H9 (cell line): ENCODE measurements around the gene AP1G2. TPM values are rescaled to one million over a fixed set of nuclear protein-coding genes. Genes with fewer than 3 reads are reported as not detected.

Source experiments
- DNase-seq: peaks from one replicate; pipeline ENCODE4 v3.0.0-alpha.2; 2017
- H2AFZ ChIP-seq: one replicate; pipeline ENCODE4 v1.6.1; 2013; ENCODE audit warnings: mild to moderate bottlenecking, low read length, control low read depth, moderate library complexity
- H2AK5ac ChIP-seq: 2 replicates; pipeline ENCODE4 v1.6.1; 2013; ENCODE audit warnings: low read length, control low read depth, mixed read lengths; ENCODE audit not compliant: insufficient read length
- H2BK120ac ChIP-seq: one replicate; pipeline ENCODE4 v1.6.1; 2013; ENCODE audit warnings: low read depth, mild to moderate bottlenecking, low read length, control low read depth, inconsistent platforms; ENCODE audit not compliant: poor library complexity, severe bottlenecking
- H2BK12ac ChIP-seq: 2 replicates; pipeline ENCODE4 v1.6.1; 2013; ENCODE audit warnings: low read length, control low read depth, mixed read lengths, low read depth; ENCODE audit not compliant: insufficient read length
- H2BK15ac ChIP-seq: 2 replicates; pipeline ENCODE4 v1.6.1; 2013; ENCODE audit warnings: low read depth, low read length, control low read depth
- H2BK20ac ChIP-seq: one replicate; pipeline ENCODE4 v1.6.1; 2013; ENCODE audit warnings: low read depth, mild to moderate bottlenecking, low read length, control low read depth, inconsistent platforms; ENCODE audit not compliant: poor library complexity, severe bottlenecking
- H2BK5ac ChIP-seq: 2 replicates; pipeline ENCODE4 v1.6.1; 2013; ENCODE audit warnings: low read length, control low read depth, mixed read lengths; ENCODE audit not compliant: insufficient read length
- H3K14ac ChIP-seq: 2 replicates; pipeline ENCODE4 v1.6.1; 2013; ENCODE audit warnings: low read length, control low read depth; ENCODE audit not compliant: insufficient read depth
- H3K18ac ChIP-seq: 2 replicates; pipeline ENCODE4 v1.6.1; 2013; ENCODE audit warnings: low read depth, mild to moderate bottlenecking, mixed read lengths, low read length, control low read depth; ENCODE audit not compliant: insufficient read length
- H3K23ac ChIP-seq: 2 replicates; pipeline ENCODE4 v1.6.1; 2013; ENCODE audit warnings: low read length, control low read depth, mixed read lengths, low read depth; ENCODE audit not compliant: insufficient read length
- H3K23me2 ChIP-seq: 2 replicates; pipeline ENCODE4 v1.6.1; 2013; ENCODE audit warnings: low read depth, mild to moderate bottlenecking, mixed read lengths, low read length, control low read depth; ENCODE audit not compliant: insufficient read length, poor library complexity, severe bottlenecking
- H3K27ac ChIP-seq: 2 replicates; pipeline ENCODE4 v1.5.1; 2013; ENCODE audit warnings: low read length, control low read depth, mixed read lengths, low read depth; ENCODE audit not compliant: insufficient read length
- H3K27me3 ChIP-seq: 2 replicates; pipeline ENCODE4 v1.6.1; 2013; ENCODE audit warnings: low read length, control low read depth, inconsistent platforms; ENCODE audit not compliant: insufficient read depth
- H3K4ac ChIP-seq: 2 replicates; pipeline ENCODE4 v1.6.1; 2013; ENCODE audit warnings: low read depth, mild to moderate bottlenecking, control low read depth, inconsistent platforms, low read length, moderate library complexity
- H3K4me1 ChIP-seq: 2 replicates; pipeline ENCODE4 v1.6.1; 2013; ENCODE audit warnings: low read length, control low read depth, inconsistent platforms; ENCODE audit not compliant: insufficient read depth
- H3K4me2 ChIP-seq: 2 replicates; pipeline ENCODE4 v1.6.1; 2013; ENCODE audit warnings: low read length, control low read depth, mixed read lengths; ENCODE audit not compliant: insufficient read length, insufficient read depth
- H3K56ac ChIP-seq: 2 replicates; pipeline ENCODE4 v1.6.1; 2013; ENCODE audit warnings: low read depth, mild to moderate bottlenecking, mixed read lengths, low read length, control low read depth; ENCODE audit not compliant: insufficient read length
- H3K79me1 ChIP-seq: 2 replicates; pipeline ENCODE4 v1.6.1; 2013; ENCODE audit warnings: low read depth, mild to moderate bottlenecking, moderate library complexity, low read length, control low read depth, inconsistent platforms; ENCODE audit not compliant: insufficient read depth, poor library complexity, severe bottlenecking
- H3K79me2 ChIP-seq: 2 replicates; pipeline ENCODE4 v1.6.1; 2013; ENCODE audit warnings: low read length, control low read depth, inconsistent platforms; ENCODE audit not compliant: insufficient read depth
- H3K9ac ChIP-seq: 2 replicates; pipeline ENCODE4 v1.6.1; 2013; ENCODE audit warnings: low read length, control low read depth, mixed read lengths; ENCODE audit not compliant: insufficient read length; ENCODE audit errors: extremely low read depth
- H3K9me3 ChIP-seq: one replicate; pipeline ENCODE4 v1.6.1; 2013; ENCODE audit warnings: low read depth, low read length, inconsistent platforms; ENCODE audit not compliant: control insufficient read depth
- H3T11ph ChIP-seq: one replicate; pipeline ENCODE4 v1.6.1; 2013; ENCODE audit warnings: mild to moderate bottlenecking, low read length, control low read depth, inconsistent platforms
- H4K20me1 ChIP-seq: one replicate; pipeline ENCODE4 v1.6.1; 2013; ENCODE audit not compliant: control insufficient read depth, insufficient read length, insufficient read depth
- H4K5ac ChIP-seq: 2 replicates; pipeline ENCODE4 v1.6.1; 2013; ENCODE audit warnings: low read depth, mild to moderate bottlenecking, mixed read lengths, low read length, control low read depth; ENCODE audit not compliant: insufficient read length
- H4K8ac ChIP-seq: replicated peaks from 2 replicates; pipeline ENCODE4 v1.6.1; 2013; ENCODE audit warnings: low read length, control low read depth, mixed read lengths, low read depth; ENCODE audit not compliant: insufficient read length
- H4K91ac ChIP-seq: 2 replicates; pipeline ENCODE4 v1.6.1; 2013; ENCODE audit warnings: low read depth, mild to moderate bottlenecking, moderate library complexity, mixed read lengths, low read length, control low read depth; ENCODE audit not compliant: insufficient read length
- H3K27ac Mint-ChIP-seq, 3 experiments: 2 replicates in 2 of 3; 3 replicates in 1 of 3; pipeline ENCODE4 v1.8.0; 2020 to 2021; ENCODE audit warnings: mixed read lengths in 3 of 3, mild to moderate bottlenecking in 1 of 3, moderate library complexity in 1 of 3
- H3K27me3 Mint-ChIP-seq: 2 replicates; pipeline ENCODE4 v1.8.0; 2021; ENCODE audit warnings: low read depth, mild to moderate bottlenecking, moderate library complexity, mixed read lengths
- H3K36me3 Mint-ChIP-seq, 3 experiments: 2 replicates in 2 of 3; 3 replicates in 1 of 3; pipeline ENCODE4 v1.8.0; 2020 to 2021; ENCODE audit warnings: low read depth in 3 of 3, mixed read lengths in 3 of 3; ENCODE audit not compliant: insufficient read depth in 1 of 3
- H3K4me1 Mint-ChIP-seq, 2 experiments: 2 replicates each; pipeline ENCODE4 v1.8.0; 2020; ENCODE audit warnings: mixed read lengths in 2 of 2
- H3K4me3 Mint-ChIP-seq, 2 experiments: 2 replicates in 1 of 2; 3 replicates in 1 of 2; pipeline ENCODE4 v1.8.0; 2020 to 2021; ENCODE audit warnings: mild to moderate bottlenecking in 2 of 2, mixed read lengths in 2 of 2, moderate library complexity in 1 of 2
- H3K9me3 Mint-ChIP-seq, 2 experiments: 2 replicates in 1 of 2; 3 replicates in 1 of 2; pipeline ENCODE4 v1.8.0; 2020; ENCODE audit warnings: mild to moderate bottlenecking in 2 of 2, mixed read lengths in 2 of 2, moderate library complexity in 1 of 2
- CTCF ChIP-seq: fragments of 200-600 bp; sonication (generic); conservative IDR thresholded peaks from 3 replicates; pipeline ENCODE4 v1.8.0; 2021; ENCODE audit warnings: antibody characterized with exemption, mild to moderate bottlenecking
- WGBS: extraction: QIAGEN DNeasy Blood & Tissue Kit; methylation state at CpG from one replicate; pipeline ENCODE4 v1.1.7; 2013; ENCODE audit warnings: missing lambda C conversion rate, low lambda C conversion rate, mixed read lengths; ENCODE audit not compliant: insufficient read length; ENCODE audit errors: extremely low coverage; 5-methylcytosine and 5-hydroxymethylcytosine counted together
- total RNA-seq: library from RNA; stranded (reverse); gene quantifications from 2 replicates; pipeline ENCODE4 v1.2.1, GENCODE V29; 2021

The AP1G2 gene
- total RNA-seq, 1 experiment from 2014 or later = 107 TPM

GRCh38 chr14:23559926-23560520 lies 7.6 kb downstream of the AP1G2 start:
- Histone ChIP-seq H3K4ac (no peak overlapping the region), H3K27me3 (no peaks in the 10 kb centered on the region), H2BK15ac (no peak overlapping the region), H3K56ac (no peak overlapping the region), H2BK120ac (no peak overlapping the region), H2BK20ac (no peak overlapping the region), H3K18ac (no peak overlapping the region), H3K27ac (no peak overlapping the region), H2AFZ (no peak overlapping the region), H3K79me1 (no peaks in the 10 kb centered on the region), H3T11ph (no peak overlapping the region), H3K9ac (no peak overlapping the region), H4K20me1 (no peaks in the 10 kb centered on the region), H3K23me2 (peaks cover 19% of the 10 kb centered on the region), H4K8ac (no peak overlapping the region), H4K91ac (no peak overlapping the region), H2BK5ac (no peak overlapping the region), H3K4me1 (peaks cover 4% of the 10 kb centered on the region; the same call in 1 of the 2 replicates), H3K4me2 (no peak overlapping the region), H3K23ac (no peak overlapping the region), H4K5ac (no peak overlapping the region), H2AK5ac (no peak overlapping the region), H2BK12ac (no peak overlapping the region), H3K14ac (no peak overlapping the region), H3K9me3 (no peaks in the 10 kb centered on the region), H3K79me2 (no peaks in the 10 kb centered on the region; the same call in 1 of the 2 replicates)
- Mint-ChIP-seq H3K27me3 (no peaks in the 10 kb centered on the region), H3K9me3 (no peaks in the 10 kb centered on the region), H3K4me1 (peaks cover 21 to 35% of the 10 kb centered on the region in 2 experiments), H3K27ac (peak overlapping the region in 2 of 3 experiments; percentile 8 to 35; a peak in 2 of 7 replicates), H3K4me3 (peak overlapping the region in 1 of 2 experiments; percentile 4; a peak in 1 of 5 replicates), H3K36me3 (peaks cover 15 to 70% (median 60%) of the 10 kb centered on the region in 3 experiments)
- no CpG with 5 or more reads among the region's 3 CpGs for WGBS
- DNase-seq = no peak
- TF ChIP-seq CTCF = no peak
